Testis (tissue), 3 donors: ENCODE data around the gene FDXR. TPM values are rescaled to one million over a fixed set of nuclear protein-coding genes. Genes with fewer than 3 reads are reported as not detected.

Experiments used
- DNase-seq: peaks from one replicate; pipeline ENCODE4 v3.0.0-alpha.2; 2019
- H3K27ac ChIP-seq, 2 donors: fragments of 200-600 bp; sonication (generic); one replicate each; pipeline ENCODE4 v1.5.1; 2019
- H3K27me3 ChIP-seq: fragments of 200-600 bp; sonication (generic); one replicate; pipeline ENCODE4 v1.5.1; 2019
- H3K36me3 ChIP-seq: fragments of 200-600 bp; sonication (generic); one replicate; pipeline ENCODE4 v1.5.1; 2017; ENCODE audit warnings: low read depth; ENCODE audit errors: missing control alignments
- H3K4me1 ChIP-seq: fragments of 200-600 bp; sonication (generic); one replicate; pipeline ENCODE4 v1.5.1; 2019
- H3K4me3 ChIP-seq, 2 donors: fragments of 200-600 bp; sonication (generic); one replicate each; pipeline ENCODE4 v1.5.1; 2017 to 2019
- H3K9me3 ChIP-seq: fragments of 200-600 bp; sonication (generic); one replicate; pipeline ENCODE4 v1.5.1; 2017
- CTCF ChIP-seq, 3 experiments: fragments of 450-650 bp in 2 of 3; fragments of 200-600 bp in 1 of 3; sonication (generic) in 1 of 3; IDR thresholded peaks; one replicate each; pipeline ENCODE4 v1.5.1; 2016 to 2019; ENCODE audit warnings: antibody characterized with exemption in 3 of 3, mild to moderate bottlenecking in 2 of 3, moderate library complexity in 1 of 3
- POLR2A ChIP-seq: fragments of 450-650 bp; IDR thresholded peaks from one replicate; pipeline ENCODE4 v1.6.1; 2017; ENCODE audit warnings: antibody characterized with exemption, mild to moderate bottlenecking, moderate library complexity
- WGBS, 2 donors: methylation state at CpG; one replicate each; pipeline ENCODE4 v1.1.5; 2018; 5-methylcytosine and 5-hydroxymethylcytosine counted together
- intact Hi-C: fragments of 100-400 bp; cut with DNase I; formaldehyde crosslinking; loops from one replicate; pipeline ENCODE4 v1.15.1; 2023; ENCODE audit warnings: low total_unique reads
- polyA plus RNA-seq: library from polyadenylated mRNA; stranded (reverse); fragments of 350-450 nt; fragmentation: Illumina TruSeq; extraction: RNeasy Lipid Tissue Mini Kit (QIAGEN cat#74804); gene quantifications from one replicate; pipeline ENCODE4 v1.2.3, GENCODE V29; 2014; ENCODE audit warnings: low read depth, low replicate concordance; ENCODE audit not compliant: insufficient read depth
- total RNA-seq, 2 donors: library from RNA; depleted of rRNA; stranded (reverse); fragments of >200 nt; gene quantifications; one replicate each; pipeline ENCODE4 v1.2.3, GENCODE V29; 2016

Gene FDXR
- total and polyA plus RNA-seq, 3 donors from 2014 or later = 97.1 to 216 (median 204) TPM

- no peak for DNase-seq
Observed at GRCh38 chr17:74819801-74820436, 52.9 kb downstream of the FDXR start.

GRCh38 chr17:74818291-74818938 lies 54.4 kb downstream of the FDXR start:
- WGBS, 2 donors = 95 to 96% methylated on average over 16 of the region's 16 CpGs
- no peaks in the 10 kb centered on the region for H3K36me3 ChIP-seq
- intact Hi-C loops = no loop called here
- no peak for DNase-seq
- no peak overlapping the region for H3K4me3 ChIP-seq
- TF ChIP-seq POLR2A (no peak), CTCF (IDR thresholded peaks at IDR 0.05) (no peak)
- no peaks in the 10 kb centered on the region for H3K27me3 ChIP-seq
- no peak overlapping the region for H3K27ac ChIP-seq
- peaks cover 2% of the 10 kb centered on the region for H3K4me1 ChIP-seq
- no peaks in the 10 kb centered on the region for H3K9me3 ChIP-seq

More at GRCh38 chr17:74819801-74820436, 52.9 kb downstream of the FDXR start:
- Histone ChIP-seq H3K36me3 (no peaks in the 10 kb centered on the region), H3K4me1 (peaks cover 2% of the 10 kb centered on the region), H3K27me3 (no peaks in the 10 kb centered on the region), H3K9me3 (no peaks in the 10 kb centered on the region), H3K27ac (no peak overlapping the region), H3K4me3 (no peak overlapping the region)
- WGBS, 2 donors = 89 to 95% methylated on average over 5 to 16 of the region's 16 CpGs
- intact Hi-C loops = no loop called here
- no peak for TF ChIP-seq POLR2A

- intact Hi-C loops = no loop called here
- 92 to 97% methylated on average over 16 to 18 of the region's 18 CpGs for WGBS, 2 donors
- no peaks in the 10 kb centered on the region for H3K27me3 ChIP-seq
- TF ChIP-seq POLR2A = no peak
- TF ChIP-seq CTCF (IDR thresholded peaks at IDR 0.05) = no peak
- no peak for DNase-seq
- no peak overlapping the region for H3K4me3 ChIP-seq
- no peaks in the 10 kb centered on the region for H3K9me3 ChIP-seq
- H3K4me1 ChIP-seq = no peaks in the 10 kb centered on the region
- no peaks in the 10 kb centered on the region for H3K36me3 ChIP-seq
- H3K27ac ChIP-seq = no peak overlapping the region
Observed at GRCh38 chr17:74816905-74817620, 55.7 kb downstream of the FDXR start.

DNA sequence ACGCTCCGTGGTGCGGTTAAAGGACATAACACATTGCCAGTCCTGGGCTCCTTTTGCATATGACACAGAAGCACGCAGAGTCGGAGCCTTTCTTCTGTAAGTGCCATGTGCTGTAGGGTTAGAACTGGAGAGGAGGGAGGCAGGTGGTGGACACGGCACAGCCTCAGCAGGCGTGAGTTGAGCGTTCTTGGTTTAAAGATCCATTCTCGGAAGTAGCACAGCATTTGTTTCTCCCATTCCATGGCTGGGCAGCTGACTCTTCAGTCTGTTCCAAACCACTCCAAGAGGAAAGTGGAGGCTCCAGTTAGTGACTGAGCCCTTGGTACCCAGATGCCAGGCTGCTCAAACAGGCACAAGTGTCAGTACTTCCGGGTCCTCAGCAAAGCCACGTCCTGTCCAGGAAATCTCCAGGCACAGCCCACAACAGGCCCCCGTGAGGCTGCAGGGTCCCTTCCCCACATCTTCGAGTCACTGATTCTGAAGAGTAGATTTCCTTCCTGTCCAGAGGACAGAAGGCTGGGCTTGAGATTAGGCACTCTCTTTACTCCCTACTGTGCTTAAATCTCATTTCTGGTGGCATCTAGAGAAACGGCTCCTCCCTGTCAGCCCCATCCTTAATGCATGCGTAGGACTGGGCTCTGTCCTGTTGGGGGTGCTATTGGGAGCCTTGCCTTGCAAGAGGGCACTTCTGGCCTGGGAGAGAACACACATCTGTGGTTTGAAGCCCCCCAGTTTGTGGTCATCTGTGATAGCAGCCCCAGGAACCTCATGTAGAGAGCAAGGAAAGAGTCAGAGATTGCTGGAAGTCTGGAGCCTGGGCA lies 57.0 kb downstream of the FDXR start:
- WGBS, 2 donors = 89 to 90% methylated on average over 15 of the region's 15 CpGs
- Histone ChIP-seq H3K4me3 (no peak overlapping the region), H3K9me3 (no peaks in the 10 kb centered on the region), H3K36me3 (no peaks in the 10 kb centered on the region), H3K4me1 (no peaks in the 10 kb centered on the region), H3K27ac (no peak overlapping the region), H3K27me3 (no peaks in the 10 kb centered on the region)
- intact Hi-C loops = no loop called here
- TF ChIP-seq CTCF (IDR thresholded peaks at IDR 0.05) (no peak), POLR2A (no peak)
- DNase-seq = no peak

DNA sequence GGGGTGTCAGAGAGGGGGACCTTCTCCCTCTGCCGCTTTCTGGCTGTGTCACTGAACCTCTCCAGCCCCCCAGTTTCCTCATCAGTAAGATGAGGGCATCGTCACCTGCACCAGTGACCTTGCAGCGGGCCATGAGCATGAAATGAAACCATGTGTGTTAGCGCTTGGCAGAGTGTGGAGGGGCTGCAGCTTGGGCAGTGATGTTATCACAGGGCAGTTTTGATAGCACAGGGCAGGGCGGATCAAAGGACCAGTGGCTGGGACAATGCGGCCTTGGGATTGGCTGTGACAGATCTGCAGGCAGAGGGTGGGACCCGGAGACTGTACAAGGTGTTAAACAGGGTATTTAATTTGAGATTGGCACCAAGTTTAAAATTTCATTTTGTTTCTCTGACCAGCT lies 57.7 kb downstream of the FDXR start:
- DNase-seq = no peak
- no peak overlapping the region for H3K27ac ChIP-seq
- no peak overlapping the region for H3K4me3 ChIP-seq
- no peaks in the 10 kb centered on the region for H3K9me3 ChIP-seq
- 90 to 95% methylated on average over 7 of the region's 7 CpGs for WGBS, 2 donors
- TF ChIP-seq POLR2A (no peak), CTCF (IDR thresholded peaks at IDR 0.05) (no peak)
- no peaks in the 10 kb centered on the region for H3K4me1 ChIP-seq
- H3K27me3 ChIP-seq = no peaks in the 10 kb centered on the region
- intact Hi-C loops = no loop called here
- H3K36me3 ChIP-seq = no peaks in the 10 kb centered on the region
